ENCODE measurements around the gene CBX6.

Gene CBX6

GRCh38 chr22:38886333-38886732, 14.3 kb upstream of the CBX6 start:
- Histone ChIP-seq H3K36me3 (replicated peaks; ENCODE audit: low read depth, low read length) (no peaks in the 10 kb centered on the region), H3K9me3 (ENCODE audit: insufficient read depth, low read length) (no peaks in the 10 kb centered on the region; the same call in 1 of the 2 replicates), H3K4me1 (ENCODE audit: low read length) (peaks cover 7% of the 10 kb centered on the region; the same call in 1 of the 2 replicates), H3K27me3 (ENCODE audit: low read depth, low read length) (peaks cover 14% of the 10 kb centered on the region; the same call in 1 of the 2 replicates), H2AFZ (ENCODE audit: low read depth, low read length) (no peak overlapping the region), H3K79me2 (ENCODE audit: low read length) (no peaks in the 10 kb centered on the region), H3K27ac (ENCODE audit: low read length) (no peak overlapping the region), H3K9ac (ENCODE audit: low read length) (no peak overlapping the region), H4K20me1 (ENCODE audit: insufficient read depth, low read length) (no peaks in the 10 kb centered on the region), H3K4me3 (ENCODE audit: low read length) (no peak overlapping the region), H3K4me2 (ENCODE audit: low read length) (no peak overlapping the region)
- TF ChIP-seq EZH2phosphoT487 (IDR thresholded peaks at IDR 0.05; ENCODE audit: low read depth) (no peak), CTCF (IDR thresholded peaks at IDR 0.05; ENCODE audit: low read depth, low read length) (no peak)

GRCh38 chr22:38882972-38883622, 11.1 kb upstream of the CBX6 start:
- no peak overlapping the region for H3K9ac ChIP-seq (ENCODE audit: low read length)
- TF ChIP-seq EZH2phosphoT487 (IDR thresholded peaks at IDR 0.05; ENCODE audit: low read depth) (no peak), CTCF (IDR thresholded peaks at IDR 0.05; ENCODE audit: low read depth, low read length) (no peak)
- no peaks in the 10 kb centered on the region for H3K9me3 ChIP-seq (ENCODE audit: insufficient read depth, low read length)
- peaks cover 7% of the 10 kb centered on the region; the same call in 1 of the 2 replicates for H3K4me1 ChIP-seq (ENCODE audit: low read length)
- no peak overlapping the region for H2AFZ ChIP-seq (ENCODE audit: low read depth, low read length)
- peaks cover 2% of the 10 kb centered on the region; the same call in 1 of the 2 replicates for H3K27me3 ChIP-seq (ENCODE audit: low read depth, low read length)
- H3K36me3 ChIP-seq (replicated peaks; ENCODE audit: low read depth, low read length), result no peaks in the 10 kb centered on the region
- H3K4me2 ChIP-seq (ENCODE audit: low read length), result no peak overlapping the region
- no peaks in the 10 kb centered on the region for H3K79me2 ChIP-seq (ENCODE audit: low read length)
- H3K4me3 ChIP-seq (ENCODE audit: low read length), result no peak overlapping the region
- no peaks in the 10 kb centered on the region for H4K20me1 ChIP-seq (ENCODE audit: insufficient read depth, low read length)
- H3K27ac ChIP-seq (ENCODE audit: low read length), result no peak overlapping the region

- Histone ChIP-seq H2AFZ (ENCODE audit: low read depth, low read length) (no peak overlapping the region), H3K4me2 (ENCODE audit: low read length) (no peak overlapping the region), H3K27me3 (ENCODE audit: low read depth, low read length) (no peaks in the 10 kb centered on the region), H3K4me3 (ENCODE audit: low read length) (no peak overlapping the region), H4K20me1 (ENCODE audit: insufficient read depth, low read length) (no peaks in the 10 kb centered on the region), H3K79me2 (ENCODE audit: low read length) (no peaks in the 10 kb centered on the region), H3K36me3 (replicated peaks; ENCODE audit: low read depth, low read length) (no peaks in the 10 kb centered on the region), H3K27ac (ENCODE audit: low read length) (no peak overlapping the region), H3K9me3 (ENCODE audit: insufficient read depth, low read length) (no peaks in the 10 kb centered on the region), H3K4me1 (ENCODE audit: low read length) (peaks cover 7% of the 10 kb centered on the region; the same call in 1 of the 2 replicates), H3K9ac (ENCODE audit: low read length) (no peak overlapping the region)
- no peak for TF ChIP-seq CTCF (IDR thresholded peaks at IDR 0.05; ENCODE audit: low read depth, low read length)
- no peak for TF ChIP-seq EZH2phosphoT487 (IDR thresholded peaks at IDR 0.05; ENCODE audit: low read depth)
Measured at GRCh38 chr22:38881997-38882879, 10.2 kb upstream of the CBX6 start.

GRCh38 chr22:38881464-38881871, 9.5 kb upstream of the CBX6 start:
- Histone ChIP-seq H3K36me3 (replicated peaks; ENCODE audit: low read depth, low read length) (no peaks in the 10 kb centered on the region), H4K20me1 (ENCODE audit: insufficient read depth, low read length) (no peaks in the 10 kb centered on the region), H3K4me2 (ENCODE audit: low read length) (no peak overlapping the region), H3K27ac (ENCODE audit: low read length) (no peak overlapping the region), H3K79me2 (ENCODE audit: low read length) (no peaks in the 10 kb centered on the region), H3K4me3 (ENCODE audit: low read length) (no peak overlapping the region), H3K4me1 (ENCODE audit: low read length) (peaks cover 7% of the 10 kb centered on the region; the same call in 1 of the 2 replicates), H3K27me3 (ENCODE audit: low read depth, low read length) (no peaks in the 10 kb centered on the region), H2AFZ (ENCODE audit: low read depth, low read length) (no peak overlapping the region), H3K9ac (ENCODE audit: low read length) (no peak overlapping the region), H3K9me3 (ENCODE audit: insufficient read depth, low read length) (no peaks in the 10 kb centered on the region)
- no peak for TF ChIP-seq CTCF (IDR thresholded peaks at IDR 0.05; ENCODE audit: low read depth, low read length)
- TF ChIP-seq EZH2phosphoT487 (IDR thresholded peaks at IDR 0.05; ENCODE audit: low read depth), result no peak
